GM23338 (cell line): ENCODE data around the gene HENMT1. TPM values are rescaled to one million over a fixed set of nuclear protein-coding genes. Genes with fewer than 3 reads are reported as not detected.

Source experiments
- ATAC-seq: fragments of 200-7000 bp; cut with Tn5 transposase; 3 replicates; pipeline ENCODE4 v1.9.1; 2020
- DNase-seq: peaks from one replicate; pipeline ENCODE4 v3.0.0-alpha.2; 2015; ENCODE audit warnings: low spot score
- H2AFZ ChIP-seq: fragments of 200-600 bp; sonication (generic); 2 replicates; pipeline ENCODE4 v1.8.0; 2016; ENCODE audit warnings: antibody characterized with exemption, mild to moderate bottlenecking, moderate library complexity
- H3F3A ChIP-seq: fragments of 200-600 bp; sonication (generic); replicated peaks from 2 replicates; pipeline ENCODE4 v1.8.0; 2017; ENCODE audit warnings: antibody characterized with exemption, mixed run types, low read depth
- H3K27ac ChIP-seq: fragments of 200-600 bp; sonication (generic); 2 replicates; pipeline ENCODE4 v1.6.1; 2016; ENCODE audit warnings: low read depth
- H3K27me3 ChIP-seq: fragments of 200-600 bp; sonication (generic); 2 replicates; pipeline ENCODE4 v1.8.0; 2016; ENCODE audit warnings: mild to moderate bottlenecking, mixed run types, moderate library complexity; ENCODE audit not compliant: insufficient read depth
- H3K36me3 ChIP-seq: fragments of 200-600 bp; sonication (generic); 2 replicates; pipeline ENCODE4 v1.8.0; 2016; ENCODE audit warnings: mild to moderate bottlenecking; ENCODE audit not compliant: insufficient read depth
- H3K4me1 ChIP-seq: fragments of 200-600 bp; sonication (generic); 2 replicates; pipeline ENCODE4 v1.8.0; 2016; ENCODE audit warnings: mild to moderate bottlenecking, moderate library complexity; ENCODE audit not compliant: insufficient read depth
- H3K4me2 ChIP-seq: fragments of 200-600 bp; sonication (generic); 2 replicates; pipeline ENCODE4 v1.7.1; 2017; ENCODE audit warnings: mixed run types
- H3K4me3 ChIP-seq: fragments of 200-600 bp; sonication (generic); 2 replicates; pipeline ENCODE4 v1.6.1; 2016; ENCODE audit warnings: mixed run types
- H3K79me2 ChIP-seq: fragments of 200-600 bp; sonication (generic); replicated peaks from 2 replicates; pipeline ENCODE4 v1.8.0; 2017; ENCODE audit warnings: mild to moderate bottlenecking; ENCODE audit not compliant: insufficient read depth
- H3K9me2 ChIP-seq: fragments of 200-600 bp; sonication (generic); 2 replicates; pipeline ENCODE4 v1.8.0; 2017; ENCODE audit not compliant: insufficient read depth
- H4K20me1 ChIP-seq: fragments of 200-600 bp; sonication (generic); replicated peaks from 2 replicates; pipeline ENCODE4 v1.8.0; 2017; ENCODE audit warnings: mild to moderate bottlenecking; ENCODE audit not compliant: insufficient read depth
- H3K27ac Mint-ChIP-seq: 2 replicates; pipeline ENCODE4 v1.8.0; 2020; ENCODE audit warnings: inconsistent platforms, mild to moderate bottlenecking, moderate library complexity, mixed read lengths
- H3K27me3 Mint-ChIP-seq: 3 replicates; pipeline ENCODE4 v1.8.0; 2022; ENCODE audit warnings: low read depth, mild to moderate bottlenecking, moderate library complexity, mixed read lengths, inconsistent platforms; ENCODE audit not compliant: insufficient read depth, poor library complexity
- H3K36me3 Mint-ChIP-seq: 3 replicates; pipeline ENCODE4 v1.8.0; 2021; ENCODE audit warnings: low read depth, mild to moderate bottlenecking, inconsistent platforms, moderate library complexity, mixed read lengths
- H3K4me1 Mint-ChIP-seq: 3 replicates; pipeline ENCODE4 v1.8.0; 2020; ENCODE audit warnings: mild to moderate bottlenecking, inconsistent platforms, mixed read lengths
- H3K4me3 Mint-ChIP-seq: 3 replicates; pipeline ENCODE4 v1.8.0; 2021; ENCODE audit warnings: moderate library complexity, mild to moderate bottlenecking, inconsistent platforms, mixed read lengths
- H3K9me3 Mint-ChIP-seq: 3 replicates; pipeline ENCODE4 v1.8.0; 2020; ENCODE audit warnings: moderate library complexity, mild to moderate bottlenecking, inconsistent platforms, mixed read lengths
- ETS1 ChIP-seq: IDR thresholded peaks from 2 replicates; pipeline ENCODE4 v1.6.1; 2016; ENCODE audit warnings: antibody characterized with exemption
- EZH2 ChIP-seq: fragments of 200-600 bp; sonication (generic); IDR thresholded peaks from one replicate; pipeline ENCODE4 v1.8.0; 2017; ENCODE audit warnings: antibody characterized with exemption, mild to moderate bottlenecking, low read depth; ENCODE audit not compliant: unreplicated experiment
- NANOG ChIP-seq: IDR thresholded peaks from 2 replicates; pipeline ENCODE4 v1.6.1; 2016; ENCODE audit warnings: antibody characterized with exemption, borderline replicate concordance
- STAT1 ChIP-seq: IDR thresholded peaks from one replicate; pipeline ENCODE4 v1.6.1; 2016; ENCODE audit warnings: antibody characterized with exemption; ENCODE audit not compliant: unreplicated experiment
- ZNF114 ChIP-seq: fragments of 250-450 bp; sonication (Bioruptor Pico); IDR thresholded peaks from 2 replicates; pipeline ENCODE4 v1.5.0; 2020; ENCODE audit warnings: mild to moderate bottlenecking, moderate library complexity
- ZNF331 ChIP-seq: fragments of 250-450 bp; sonication (Bioruptor Pico); IDR thresholded peaks from 2 replicates; pipeline ENCODE4 v1.5.0; 2020; ENCODE audit warnings: low read depth, mild to moderate bottlenecking, moderate library complexity
- ZNF462 ChIP-seq: fragments of 250-450 bp; sonication (Bioruptor Pico); IDR thresholded peaks from 2 replicates; pipeline ENCODE4 v1.5.0; 2020; ENCODE audit warnings: mild to moderate bottlenecking, moderate library complexity
- polyA plus RNA-seq: library from polyadenylated mRNA; unstranded; fragments of >200 nt; fragmentation: Nextera tagmentation; extraction: Ambion mirVana; gene quantifications from 2 replicates; pipeline ENCODE4 v1.2.1, GENCODE V29; 2016
- total RNA-seq: library from RNA; depleted of rRNA; stranded (reverse); fragments of >200 nt; shearing (Covaris generic); gene quantifications from 2 replicates; pipeline ENCODE4 v1.2.3, GENCODE V29; 2014

Gene HENMT1
- total and polyA plus RNA-seq, 2 experiments from 2014 or later, result 4.7 to 9.7 TPM

GRCh38 chr1:108627951-108628350 lies 32.9 kb downstream of the HENMT1 start:
- Mint-ChIP-seq H3K4me1 (peaks cover 4% of the 10 kb centered on the region; the same call in 2 of the 3 replicates), H3K27ac (no peak overlapping the region), H3K4me3 (no peak overlapping the region), H3K36me3 (peaks cover 11% of the 10 kb centered on the region; the same call in 1 of the 3 replicates), H3K27me3 (no peaks in the 10 kb centered on the region), H3K9me3 (no peaks in the 10 kb centered on the region)
- no peak overlapping the region for H3K4me2 ChIP-seq
- H3K4me3 ChIP-seq, result no peak overlapping the region
- DNase-seq (no peak), ATAC-seq (no peak)
- H3K27me3 ChIP-seq, result no peaks in the 10 kb centered on the region
- no peaks in the 10 kb centered on the region for H3F3A ChIP-seq
- H2AFZ ChIP-seq, result no peak overlapping the region
- H4K20me1 ChIP-seq, result no peaks in the 10 kb centered on the region; the same call in 1 of the 2 replicates
- no peaks in the 10 kb centered on the region for H3K79me2 ChIP-seq
- H3K27ac ChIP-seq, result no peak overlapping the region
- H3K9me2 ChIP-seq, result no peaks in the 10 kb centered on the region
- H3K4me1 ChIP-seq, result no peaks in the 10 kb centered on the region
- peaks cover 10% of the 10 kb centered on the region; the same call in 1 of the 2 replicates for H3K36me3 ChIP-seq
- TF ChIP-seq NANOG, result no peak
- TF ChIP-seq ZNF331 (CRISPR knock-in tag), result no peak
- TF ChIP-seq STAT1, result no peak
- TF ChIP-seq ZNF114 (CRISPR knock-in tag), result no peak
- TF ChIP-seq ETS1, result no peak
- TF ChIP-seq ZNF462 (CRISPR knock-in tag), result no peak
- no peak for TF ChIP-seq EZH2
